Glomerular visceral epithelial cell (primary cell): ENCODE results near the gene BDH1.

Experiments
- DNase-seq: peaks from one replicate; pipeline ENCODE4 v3.0.0-alpha.2; 2016; ENCODE audit errors: extremely low spot score

The BDH1 gene

DNA sequence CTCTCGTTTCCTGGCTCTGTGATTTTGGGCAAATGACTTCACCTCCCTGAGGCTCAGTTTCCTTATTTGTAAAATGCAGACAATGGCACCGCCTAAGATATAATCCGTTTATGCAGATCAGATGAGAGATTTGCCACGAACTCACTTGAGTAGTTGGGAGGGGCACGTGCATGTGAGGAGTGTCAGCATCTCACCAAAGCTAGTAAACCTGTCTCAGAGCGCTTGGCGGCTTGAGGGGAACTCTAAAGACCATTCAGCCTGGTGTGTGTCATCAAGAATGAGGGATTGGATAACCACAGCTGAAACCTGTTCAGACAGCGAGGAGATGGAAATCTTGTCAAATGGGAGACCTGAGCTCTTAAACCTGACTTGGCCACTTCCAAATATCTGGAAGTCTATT, 48.7 kb downstream of the BDH1 start:
- no peak for DNase-seq

DNA sequence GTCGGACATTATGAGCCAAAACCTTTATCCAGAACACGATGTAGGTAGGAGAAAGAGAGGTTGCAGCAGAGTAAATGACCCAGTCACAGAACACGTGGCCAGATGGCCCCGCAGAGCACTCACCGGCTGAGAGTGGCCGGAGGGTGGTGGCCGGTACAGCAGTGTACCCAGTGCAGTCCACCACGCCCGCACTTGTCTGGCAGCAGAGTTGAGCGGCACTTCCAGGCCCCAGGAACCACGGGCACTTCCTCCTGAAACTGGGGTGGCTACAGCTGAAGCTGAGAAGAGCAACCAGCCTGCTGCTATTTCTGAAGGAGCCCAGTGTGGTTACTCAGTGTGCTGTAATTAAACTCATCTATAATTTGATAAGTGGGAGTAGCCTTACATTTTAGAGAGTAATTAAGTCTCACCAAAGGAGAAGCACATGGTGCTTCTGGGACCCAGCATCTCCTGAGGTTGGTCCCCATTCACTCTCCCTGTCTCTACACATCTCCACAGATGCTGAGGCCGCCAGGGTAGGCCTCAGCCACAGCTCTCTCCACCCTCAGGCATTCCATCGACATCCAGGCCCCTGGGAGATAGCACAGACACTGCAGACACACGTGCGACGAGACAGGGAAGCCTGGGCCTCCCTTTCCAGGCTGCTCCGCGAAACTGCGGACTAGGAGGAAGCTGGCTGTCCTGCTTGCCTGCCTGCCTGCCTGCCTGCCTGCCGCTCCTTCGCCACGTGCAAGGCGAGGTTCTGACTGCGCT, 49.8 kb downstream of the BDH1 start:
- no peak for DNase-seq

DNA sequence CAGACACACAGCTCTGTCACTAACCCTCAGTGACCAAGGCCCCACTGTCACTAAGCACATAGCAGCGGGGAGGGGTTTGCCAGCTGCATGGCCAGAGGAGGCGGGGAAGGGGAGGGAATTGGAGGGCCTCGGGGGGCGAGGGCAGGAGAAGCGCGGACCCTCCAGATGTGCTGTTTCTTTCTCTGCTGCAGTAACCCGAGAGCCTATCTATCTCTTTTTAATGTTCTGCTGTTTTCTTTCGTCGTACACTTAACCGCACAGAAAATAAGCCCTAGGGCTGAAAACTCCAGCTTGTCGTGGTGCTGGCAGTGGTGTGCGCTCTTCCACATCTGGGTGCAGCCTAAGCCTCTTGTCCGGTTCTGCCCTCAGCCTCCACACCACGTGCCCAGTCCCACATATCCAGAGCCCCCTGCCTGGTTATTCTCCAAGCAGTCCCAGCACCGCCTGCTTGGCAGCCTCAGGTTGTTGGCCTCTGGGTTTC, 51.1 kb downstream of the BDH1 start:
- DNase-seq: no peak

DNA sequence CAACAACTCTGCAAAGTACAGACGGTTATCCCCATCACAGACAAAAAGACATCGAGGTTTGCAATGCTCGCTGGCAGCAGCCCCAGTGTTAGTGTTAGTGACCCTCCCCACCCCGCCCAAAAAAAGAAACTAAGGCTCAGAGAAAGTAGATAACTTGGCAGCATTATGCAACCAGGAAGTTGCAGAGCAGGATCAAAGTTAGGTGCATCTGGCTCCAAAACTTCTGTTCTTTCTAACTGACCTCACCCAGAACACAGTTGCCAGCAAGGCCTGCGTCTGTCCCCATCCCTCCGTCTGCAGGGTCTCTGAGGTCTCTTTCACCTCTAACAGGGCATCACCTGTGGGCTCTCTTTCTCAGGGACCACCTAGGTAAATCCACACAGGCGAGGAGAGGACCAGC, 51.5 kb downstream of the BDH1 start:
- DNase-seq: no peak

DNA sequence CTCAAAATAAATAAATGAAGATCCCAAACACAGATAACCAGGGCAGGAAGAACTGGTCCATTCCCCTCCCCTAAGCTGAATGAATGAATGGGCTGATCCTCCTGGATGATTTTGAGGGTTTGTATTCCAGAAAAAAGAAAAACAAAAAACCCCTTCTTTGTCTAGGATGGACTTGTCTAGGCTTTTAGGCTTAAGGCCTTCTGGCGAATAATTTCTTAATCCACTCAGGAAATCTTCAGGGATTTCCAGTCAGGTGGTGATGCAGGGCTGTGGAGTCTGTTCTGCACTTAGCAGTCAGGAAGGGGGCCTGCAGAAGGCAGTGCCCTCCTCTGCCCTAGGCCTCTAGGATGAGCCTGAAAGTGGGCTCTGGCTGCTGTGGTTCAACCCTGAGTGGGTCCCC, 52.1 kb downstream of the BDH1 start:
- no peak for DNase-seq

DNA sequence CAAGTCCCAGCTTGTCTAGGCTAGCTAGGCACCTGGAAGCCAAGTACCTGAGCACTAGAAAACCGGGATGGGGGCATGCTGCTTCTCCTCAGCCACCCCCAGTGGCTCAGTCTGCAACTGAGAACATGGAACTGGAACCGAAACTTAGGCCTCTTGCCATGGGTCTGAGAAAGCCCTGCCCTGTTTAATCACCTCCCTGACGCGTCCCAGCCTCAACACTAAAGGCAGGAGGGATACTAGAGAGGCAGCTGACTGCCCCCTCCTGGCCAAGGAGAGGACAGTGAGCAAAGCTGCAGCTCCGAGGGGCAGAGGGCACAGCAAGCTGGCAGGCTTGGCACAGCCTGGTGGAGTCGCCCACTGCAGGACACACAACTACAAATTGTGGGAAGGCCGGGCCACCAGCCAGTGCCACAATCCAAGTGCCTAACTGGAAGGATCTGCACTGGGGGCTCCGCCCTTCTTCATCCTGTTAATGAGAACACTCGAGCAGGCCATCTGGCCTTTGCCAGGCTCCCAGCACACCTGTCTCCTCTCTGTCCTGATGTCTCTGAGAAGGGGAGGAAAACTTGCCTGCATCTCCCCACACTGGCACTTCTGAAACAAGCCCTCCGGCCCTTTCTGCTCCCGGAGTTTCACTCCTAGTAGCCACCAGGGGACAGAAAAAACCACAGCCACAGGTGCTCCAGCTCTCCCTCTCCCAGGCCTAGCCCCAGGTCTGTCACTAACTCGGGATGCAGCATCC, 53.7 kb downstream of the BDH1 start:
- peak; percentile 69 for DNase-seq

DNA sequence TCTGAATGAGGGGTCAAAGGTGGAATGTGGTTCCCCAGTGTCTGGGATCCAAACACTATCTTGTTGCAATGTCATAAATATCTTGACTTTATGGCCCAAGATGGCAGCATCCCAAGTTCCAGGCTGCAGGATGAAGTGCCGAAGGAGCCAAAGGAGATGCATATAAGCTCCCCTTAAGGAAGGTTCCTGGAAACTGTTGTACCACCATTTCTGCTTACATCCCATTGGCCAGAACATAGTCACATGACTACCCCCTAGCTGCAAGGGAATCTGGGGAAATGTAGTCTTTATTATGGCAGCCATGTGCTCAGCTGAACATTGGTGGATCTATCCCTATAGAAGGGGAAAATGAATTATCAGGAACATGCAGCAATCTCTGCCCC, 54.3 kb downstream of the BDH1 start:
- DNase-seq: no peak

DNA sequence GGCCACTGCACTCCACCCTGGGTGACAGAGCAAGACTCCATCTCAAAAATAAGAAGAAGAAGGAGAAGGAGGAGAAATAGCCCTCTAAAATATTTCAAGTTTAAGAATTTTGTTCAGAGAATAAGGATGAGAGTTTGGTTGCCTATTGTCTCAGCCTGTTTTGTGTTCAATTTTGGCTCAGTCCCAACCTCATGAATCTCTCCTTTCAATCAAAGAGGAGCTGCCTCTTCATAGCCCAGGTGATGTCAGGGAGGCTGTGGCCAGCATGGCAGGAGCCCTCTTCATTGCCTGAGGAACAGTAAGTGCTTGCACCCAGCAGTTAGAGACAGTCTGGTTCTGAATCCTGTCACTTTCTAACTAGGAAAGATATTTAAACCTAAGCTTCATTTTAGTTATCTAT, 55.0 kb downstream of the BDH1 start:
- no peak for DNase-seq

DNA sequence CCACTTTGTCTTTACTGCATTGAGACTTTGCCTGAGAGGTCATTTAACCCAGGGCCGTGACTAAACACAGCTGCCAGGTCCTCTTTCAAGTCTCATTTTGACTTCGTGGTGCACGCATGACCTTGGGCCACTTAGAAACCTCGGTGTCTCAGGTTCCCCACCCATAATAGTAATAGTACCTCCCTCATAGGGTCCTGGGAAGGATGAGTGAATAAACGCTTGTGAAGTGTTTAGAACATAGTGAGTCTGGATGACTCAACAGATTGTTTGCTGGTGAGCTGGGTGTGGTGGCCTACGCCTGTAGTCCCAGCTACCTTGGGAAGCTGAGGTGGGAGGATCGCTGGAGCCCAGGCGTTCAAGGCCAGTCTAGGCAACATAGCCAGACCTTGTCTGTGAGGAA, 56.3 kb downstream of the BDH1 start:
- peak; percentile 47 for DNase-seq

DNA sequence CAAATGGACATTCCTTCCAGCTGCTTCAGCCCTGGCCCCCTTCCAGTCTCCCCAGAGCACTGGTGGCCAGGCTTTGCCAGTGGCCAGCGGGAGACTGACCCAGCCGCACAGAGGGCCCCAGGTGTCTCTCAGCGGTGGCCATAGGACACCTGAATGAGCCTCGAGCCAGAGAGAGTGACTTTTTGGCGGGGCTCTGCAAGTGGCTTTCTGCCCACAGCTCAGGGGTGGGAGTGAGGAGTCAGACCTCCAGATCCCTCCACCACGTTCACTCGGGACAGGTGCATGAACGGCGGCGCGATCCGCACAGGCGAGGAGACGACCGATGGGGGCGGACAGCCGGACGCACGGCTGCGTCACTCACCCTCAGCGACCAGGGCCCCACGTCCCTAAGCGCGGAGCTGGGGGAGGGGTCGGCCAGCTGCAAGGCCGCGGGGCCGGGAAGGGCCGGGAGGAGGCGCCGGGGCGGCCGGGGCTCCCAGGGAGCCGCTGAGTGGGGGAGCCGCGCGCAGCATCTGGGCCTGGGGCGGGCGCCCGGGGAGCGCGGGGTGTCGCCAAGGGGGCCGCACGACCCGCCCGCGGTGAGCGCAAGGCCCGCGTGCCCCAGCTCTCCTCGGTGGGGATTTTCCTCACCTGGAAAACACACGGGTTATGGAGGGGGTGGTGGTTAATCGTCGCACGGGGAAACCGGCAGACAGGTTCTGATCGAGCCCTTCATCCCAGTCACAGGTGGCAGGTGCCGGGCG, 57.1 kb downstream of the BDH1 start:
- DNase-seq: no peak

DNA sequence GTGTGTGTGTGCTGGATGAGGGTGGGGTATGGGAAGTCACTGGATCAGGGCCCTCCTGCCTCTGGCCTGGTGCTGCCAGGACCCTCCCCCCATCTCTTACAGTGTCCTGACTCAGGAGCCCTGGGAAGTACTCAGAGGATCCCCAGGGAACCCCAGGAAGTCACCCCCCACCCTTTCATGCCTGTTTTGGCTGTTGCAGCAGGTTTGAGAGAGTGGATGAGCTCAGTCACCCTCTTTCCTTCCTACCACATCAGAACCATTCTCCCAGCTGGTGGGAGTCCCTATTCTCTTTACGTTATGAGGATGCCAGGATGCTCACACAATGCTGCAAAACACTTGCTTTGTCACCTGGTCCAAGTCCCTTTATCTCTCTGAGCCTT, 59.0 kb downstream of the BDH1 start:
- DNase-seq: no peak

DNA sequence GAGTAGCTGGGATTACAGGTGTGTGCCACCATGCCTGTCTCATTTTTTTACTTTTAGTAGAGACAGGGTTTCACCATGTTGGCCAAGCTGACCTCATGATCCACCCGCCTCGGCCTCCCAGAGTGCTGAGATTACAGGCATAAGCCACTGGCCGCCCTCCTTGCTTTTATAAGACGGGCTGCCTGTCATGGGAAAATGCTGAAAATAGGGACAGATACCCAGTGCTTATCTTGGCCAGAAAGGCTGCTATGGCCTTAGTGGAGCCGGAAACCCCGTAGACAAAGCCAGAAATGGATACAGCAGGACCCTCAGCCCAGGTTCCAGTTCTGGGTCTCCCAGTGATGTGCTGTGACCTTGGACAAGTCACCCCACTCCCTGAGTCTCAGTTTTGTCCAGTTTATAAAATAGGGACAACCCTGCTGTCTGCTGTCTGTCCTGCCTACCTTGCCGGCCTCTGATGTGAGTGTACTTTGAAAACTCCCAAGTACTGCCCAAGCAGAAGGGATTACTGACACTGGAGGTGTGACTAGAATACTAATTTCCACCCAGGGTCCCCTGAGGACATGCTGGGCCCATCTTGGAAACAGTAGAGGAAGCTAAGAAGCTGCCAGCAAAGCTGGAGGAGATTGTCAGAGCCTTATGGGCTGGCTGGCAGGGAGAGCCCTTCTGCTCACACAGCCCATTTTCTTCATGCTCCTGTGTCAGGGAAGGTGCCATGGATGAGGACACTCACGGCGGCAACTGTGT, 59.6 kb downstream of the BDH1 start:
- DNase-seq: no peak

DNA sequence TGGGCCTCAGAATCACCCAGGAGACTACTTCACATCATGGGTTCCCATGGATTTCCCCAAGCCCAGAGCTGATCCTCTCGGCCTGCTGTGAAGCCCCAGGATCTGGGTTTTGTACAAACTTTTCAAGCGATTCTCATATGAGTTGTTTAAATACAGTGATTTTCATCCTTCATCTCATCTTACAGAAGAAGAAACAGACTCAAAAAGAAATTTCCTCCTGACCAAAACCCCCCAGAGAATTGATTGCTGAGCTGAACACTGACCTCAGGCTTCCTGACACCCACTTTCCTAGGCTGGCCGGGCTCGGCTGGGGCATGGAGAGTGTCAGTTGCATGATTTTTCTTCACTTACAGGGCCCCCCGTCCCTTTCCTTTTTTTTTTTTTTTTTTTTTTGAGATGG, 60.3 kb downstream of the BDH1 start:
- DNase-seq: no peak

DNA sequence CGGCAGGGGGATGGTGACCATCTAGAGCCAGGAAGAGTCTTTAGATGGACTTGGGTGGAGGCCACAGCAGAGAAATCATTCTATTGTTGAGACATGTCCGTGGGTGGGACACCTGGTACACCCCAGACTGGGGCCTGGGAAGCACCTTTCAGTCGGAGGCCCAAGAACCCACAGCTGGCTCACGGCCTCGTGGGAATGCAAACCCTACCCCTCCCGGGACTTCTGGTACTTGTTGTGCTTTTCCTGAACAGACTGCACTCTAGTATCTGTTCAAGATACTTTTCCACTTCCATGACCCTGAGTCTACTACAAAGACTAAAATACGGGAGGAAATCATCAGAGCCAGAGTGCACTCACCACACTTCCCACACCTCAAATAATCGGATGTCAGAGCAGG, 60.7 kb downstream of the BDH1 start:
- no peak for DNase-seq

DNA sequence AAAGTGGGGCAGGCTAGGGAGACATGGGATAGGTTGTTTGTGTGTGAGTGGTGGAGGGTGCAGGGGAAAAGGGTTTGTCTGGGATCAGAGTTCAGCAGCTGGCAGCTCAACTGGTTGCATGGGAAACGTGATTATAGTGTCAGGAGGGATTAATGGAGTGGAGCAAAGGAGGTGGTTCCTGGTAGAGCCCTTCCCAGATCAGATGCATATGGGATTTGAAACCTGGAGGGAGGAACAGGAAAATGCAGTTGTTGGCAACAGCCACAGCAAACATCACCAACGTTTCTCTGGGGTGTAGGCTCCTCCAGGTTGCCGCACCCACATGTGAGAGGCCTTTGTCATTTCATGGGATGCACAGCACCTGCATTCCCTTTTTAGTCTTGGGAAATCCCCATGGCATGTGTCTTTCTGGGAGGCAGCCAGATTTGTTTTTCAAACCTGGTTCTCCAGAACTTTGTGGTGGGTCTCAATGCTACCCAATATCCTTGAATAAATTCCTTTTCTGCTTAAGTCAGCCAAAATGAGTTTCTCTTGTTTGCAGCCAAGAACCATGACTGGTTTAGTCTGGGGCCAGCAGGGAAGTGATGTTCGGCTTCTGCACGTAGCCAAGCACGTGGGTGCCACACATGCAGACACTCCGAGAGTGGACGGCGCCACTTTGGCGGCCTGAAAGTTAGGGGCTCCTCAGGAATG, 61.3 kb downstream of the BDH1 start:
- peak; percentile 92 for DNase-seq

DNA sequence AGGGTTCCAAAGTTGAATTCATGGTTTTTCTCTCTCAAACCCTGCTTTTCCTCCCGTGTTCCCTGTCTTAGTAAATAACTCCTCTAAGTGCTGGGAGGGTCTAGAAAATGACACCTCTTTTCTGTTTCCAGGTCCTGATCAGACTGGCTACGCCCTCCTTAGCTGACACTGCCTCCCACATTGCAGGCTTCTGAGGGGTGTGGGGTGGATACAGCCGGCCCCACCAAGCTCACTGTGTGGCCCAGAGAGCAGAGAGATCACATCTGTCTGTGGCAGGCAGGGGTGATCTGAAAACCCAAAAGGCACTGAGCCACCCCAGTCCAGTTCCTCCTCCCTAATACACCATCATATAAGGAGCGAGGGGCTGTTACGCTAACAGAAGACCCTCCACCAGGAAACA, 62.7 kb downstream of the BDH1 start:
- no peak for DNase-seq

DNA sequence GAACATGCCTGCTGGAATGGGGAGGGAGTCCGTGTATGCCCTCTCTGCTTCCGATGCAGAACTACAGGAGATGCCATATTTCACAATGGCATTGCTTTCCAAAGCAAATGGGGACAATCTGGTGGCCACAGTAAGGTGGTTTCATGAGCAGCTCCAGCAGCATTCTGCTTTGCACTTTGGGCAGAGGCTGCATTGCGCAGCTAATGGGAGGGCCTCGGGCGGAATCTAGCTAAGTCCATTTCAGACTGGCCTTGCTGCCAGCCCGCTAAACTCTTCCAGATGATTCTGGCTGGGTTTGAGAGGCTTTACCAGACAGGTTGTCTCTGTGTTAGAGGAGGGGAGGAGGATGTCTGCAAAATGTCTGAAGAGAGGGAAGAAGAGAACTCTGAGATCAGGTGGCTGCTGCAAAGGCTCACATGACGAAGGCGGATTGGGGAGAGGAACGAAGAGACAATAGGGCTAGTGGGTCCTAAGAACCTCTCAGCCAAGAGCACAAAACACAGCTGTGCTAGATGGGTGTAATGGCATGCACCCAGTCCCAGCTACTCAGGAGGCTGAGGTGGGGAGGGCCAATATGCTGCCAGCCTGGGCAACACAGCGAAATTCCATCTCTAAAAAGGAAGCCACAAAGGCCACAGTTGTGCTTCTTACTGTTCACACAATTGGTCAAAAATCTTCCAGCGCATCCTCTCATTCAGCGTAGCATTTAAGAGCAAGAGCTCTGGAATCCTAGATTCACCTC, 63.7 kb downstream of the BDH1 start:
- no peak for DNase-seq

DNA sequence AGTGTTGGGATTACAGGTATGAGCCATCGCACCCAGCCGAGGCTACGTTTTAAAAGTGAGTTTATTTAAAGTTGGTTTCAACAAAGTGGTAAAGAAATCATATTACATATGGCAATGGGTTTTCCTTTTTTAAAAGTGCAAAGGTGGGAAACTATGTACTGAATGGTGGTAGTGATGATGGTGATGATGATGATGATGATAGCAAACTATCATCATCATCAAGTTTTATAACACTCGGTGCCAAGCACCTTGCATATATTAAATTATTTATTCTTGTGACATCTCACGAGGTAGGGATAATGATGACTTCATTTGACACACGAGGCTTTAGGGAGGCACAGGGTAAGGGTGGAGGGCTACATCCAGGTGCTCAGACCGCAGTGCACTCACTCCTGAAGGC, 64.3 kb downstream of the BDH1 start:
- no peak for DNase-seq

DNA sequence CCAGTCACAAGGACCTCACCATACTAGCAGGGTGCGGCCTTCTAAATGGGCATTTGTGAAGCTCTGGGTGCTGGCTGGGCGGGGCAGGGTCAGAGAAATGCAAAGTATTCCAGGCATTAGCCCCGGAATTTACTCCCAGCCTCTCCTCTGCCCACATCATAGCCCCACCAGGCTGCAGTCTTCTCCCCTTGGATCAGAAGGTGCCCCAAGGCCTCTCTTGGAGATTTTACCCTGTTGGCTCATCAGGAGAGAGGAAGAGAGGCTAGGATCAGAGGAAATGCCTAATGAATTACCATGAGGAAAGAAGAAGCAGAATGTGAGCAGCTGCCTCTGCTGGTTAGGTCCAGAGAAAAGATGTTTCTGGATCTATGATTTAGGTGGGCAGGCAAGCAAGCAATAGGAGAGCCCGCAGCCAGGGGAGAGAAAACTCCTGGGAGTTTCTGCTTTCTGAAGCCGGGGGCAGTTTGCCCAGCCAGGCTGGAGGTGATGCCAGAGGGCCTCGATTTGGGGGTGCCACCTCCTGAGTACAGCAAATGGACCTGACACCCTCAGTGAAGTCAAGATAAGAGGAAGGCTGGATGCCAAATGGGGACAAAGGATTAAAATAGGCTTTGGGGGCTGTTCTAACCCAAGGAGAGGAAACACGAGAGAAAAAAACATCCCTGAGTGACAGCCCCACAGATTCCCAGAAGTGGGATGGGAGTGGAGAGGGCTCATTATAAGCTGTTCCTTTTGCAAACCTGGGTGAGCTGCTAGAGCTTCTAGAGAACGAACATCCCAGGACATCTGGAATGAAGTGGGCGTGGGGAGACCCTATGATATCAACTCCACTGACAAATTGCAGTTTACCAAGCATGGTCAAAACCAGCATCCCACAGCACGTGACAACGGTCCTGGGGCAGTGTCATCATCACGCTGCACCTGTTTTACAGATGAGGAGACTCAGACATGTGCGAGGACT, 65.4 kb downstream of the BDH1 start:
- DNase-seq: peak; percentile 90
